Activated naive CD4-positive, alpha-beta T cell treated with Interleukin-2 at 50 U/mL for 16 hours (primary cell): Measurements from ENCODE around the gene TSPO.

Experiments used
- DNase-seq: peaks from one replicate; pipeline ENCODE4 v3.0.0-alpha.2; 2020

The TSPO gene

GRCh38 chr22:43179911-43180195 lies 28.5 kb downstream of the TSPO start:
- DNase-seq: no peak

- no peak for DNase-seq
Observed at GRCh38 chr22:43180670-43181069, 29.3 kb downstream of the TSPO start.

- no peak for DNase-seq
Observed at GRCh38 chr22:43181321-43182076, 30.1 kb downstream of the TSPO start.

GRCh38 chr22:43182118-43182517 lies 30.8 kb downstream of the TSPO start:
- DNase-seq: no peak

- no peak for DNase-seq
Observed at GRCh38 chr22:43182726-43183125, 31.4 kb downstream of the TSPO start.

- no peak for DNase-seq
Observed at GRCh38 chr22:43183496-43184277, 32.3 kb downstream of the TSPO start.

GRCh38 chr22:43185860-43186261 lies 34.5 kb downstream of the TSPO start:
- peak; percentile 6 for DNase-seq

- peak; percentile 61 for DNase-seq
Observed at GRCh38 chr22:43186272-43187170, 35.2 kb downstream of the TSPO start, which contains the start of gene TTLL12. Gene TTLL12 (minus strand): TSS chr22:43187134. CDS start chr22:43187069, 65 bp downstream.

- peak; percentile 97 for DNase-seq
Observed at GRCh38 chr22:43187171-43188099, 36.1 kb downstream of the TSPO start.

- DNase-seq: no peak
Observed at GRCh38 chr22:43188829-43189545, 37.6 kb downstream of the TSPO start.

GRCh38 chr22:43191831-43192230 lies 40.5 kb downstream of the TSPO start:
- DNase-seq: no peak

GRCh38 chr22:43197271-43197941 lies 46.0 kb downstream of the TSPO start:
- no peak for DNase-seq

- DNase-seq: no peak
Observed at GRCh38 chr22:43198126-43198525, 46.8 kb downstream of the TSPO start.

- DNase-seq: no peak
Observed at GRCh38 chr22:43198936-43199335, 47.6 kb downstream of the TSPO start.

- DNase-seq: no peak
Observed at GRCh38 chr22:43199541-43199940, 48.2 kb downstream of the TSPO start.

GRCh38 chr22:43200031-43200430 lies 48.7 kb downstream of the TSPO start:
- DNase-seq: no peak

- no peak for DNase-seq
Observed at GRCh38 chr22:43200555-43200954, 49.2 kb downstream of the TSPO start.

- no peak for DNase-seq
Observed at GRCh38 chr22:43201486-43202219, 50.3 kb downstream of the TSPO start.

- DNase-seq: no peak
Observed at GRCh38 chr22:43202326-43202725, 51.0 kb downstream of the TSPO start.

- DNase-seq: no peak
Observed at GRCh38 chr22:43202756-43203410, 51.5 kb downstream of the TSPO start.
